Measurements from ENCODE around the gene SIM2. TPM values are rescaled to one million over a fixed set of nuclear protein-coding genes. Genes with fewer than 3 reads are reported as not detected.

The SIM2 gene
- total and polyA plus RNA-seq, 2 of the 13 experiments (the other 11 are each of a cell fraction or from before 2014, with no cell fraction given), result 0.36 to 0.53 TPM

GRCh38 chr21:36728371-36729111 lies 29.6 kb downstream of the SIM2 start:
- Histone ChIP-seq H3K27me3 (ENCODE audit: control insufficient read depth in 1 of 2, insufficient read depth in 2 of 2, low read length in 2 of 2) (no peaks in the 10 kb centered on the region; a peak in 2 of 5 replicates), H3K79me2 (ENCODE audit: insufficient read depth, low read length) (no peaks in the 10 kb centered on the region), H3K4me2 (ENCODE audit: low read depth, low read length) (no peak overlapping the region), H3K9me3 (ENCODE audit: low read length) (no peaks in the 10 kb centered on the region), H3K4me3 (replicated peaks in 1 of 3; ENCODE audit: insufficient read depth in 1 of 3, low read depth in 2 of 3, low read length in 3 of 3) (no peak overlapping the region), H3K4me1 (ENCODE audit: insufficient read depth, low read length) (peaks cover 39% of the 10 kb centered on the region), H3K9ac (ENCODE audit: insufficient read depth, low read depth, low read length) (no peak overlapping the region), H4K20me1 (ENCODE audit: insufficient read depth, low read length) (no peaks in the 10 kb centered on the region), H3K36me3 (replicated peaks in 1 of 2; ENCODE audit: control insufficient read depth in 1 of 2, insufficient read depth in 2 of 2, low read length in 2 of 2) (no peaks in the 10 kb centered on the region), H2AFZ (ENCODE audit: low read length) (no peak overlapping the region), H3K27ac (ENCODE audit: extremely low read length, insufficient read depth, low read length) (no peak overlapping the region)
- ChIA-PET CTCF (ENCODE audit: low intra/inter-chr PET ratio, low total read pairs) (no interaction called here), POLR2A (no interaction called here)
- no peak for FAIRE-seq
- intact Hi-C loops (cut with micrococcal nuclease; ENCODE audit: unreplicated experiment), result no loop called here
- WGBS (ENCODE audit: low lambda C conversion rate), result 81% methylated on average over 8 of the region's 14 CpGs
- TF ChIP-seq ZSCAN31 (CRISPR knock-in tag; IDR thresholded peaks at IDR 0.05; ENCODE audit: low read depth) (no peak), ZNF687 (CRISPR knock-in tag; IDR thresholded peaks at IDR 0.05) (0 out of 2 replicates have a peak, but pooled peaks have one; percentile 13)
- no TSS peak for BruUV-seq (replicated peaks)
- in situ Hi-C loops (cut with HindIII; ENCODE audit: extremely low pct_ligation_motif_present, low pct_unique_long_range_greater_than_20kb), result no loop called here
- no peak for DNase-seq (ENCODE audit: low spot score)
- no peak for ATAC-seq

All from HepG2 (cell line).